Mucosa of rectum (tissue), 2 donors: Measurements from ENCODE around the gene ATF7.

Experiments
- H3K27ac ChIP-seq, 2 donors: one replicate each; pipeline ENCODE4 v1.7.0; 2013; ENCODE audit warnings: inconsistent platforms in 2 of 2, low read depth in 2 of 2, low read length in 2 of 2
- H3K27me3 ChIP-seq, 2 donors: one replicate each; pipeline ENCODE4 v1.7.0; 2013; ENCODE audit warnings: low read length in 2 of 2; ENCODE audit not compliant: control insufficient read depth in 2 of 2, insufficient read depth in 2 of 2
- H3K36me3 ChIP-seq, 2 donors: one replicate each; pipeline ENCODE4 v1.7.0; 2013; ENCODE audit warnings: low read length in 2 of 2; ENCODE audit not compliant: control insufficient read depth in 2 of 2, insufficient read depth in 2 of 2
- H3K4me1 ChIP-seq, 2 donors: one replicate each; pipeline ENCODE4 v1.7.0; 2013; ENCODE audit warnings: low read length in 2 of 2, mild to moderate bottlenecking in 1 of 2; ENCODE audit not compliant: control insufficient read depth in 2 of 2, insufficient read depth in 2 of 2
- H3K4me3 ChIP-seq, 2 donors: one replicate each; pipeline ENCODE4 v1.7.0; 2013; ENCODE audit warnings: low read length in 2 of 2
- H3K9ac ChIP-seq, 2 donors: one replicate each; pipeline ENCODE4 v1.7.0; 2013; ENCODE audit warnings: low read length in 2 of 2, low read depth in 1 of 2, mild to moderate bottlenecking in 1 of 2
- H3K9me3 ChIP-seq, 2 donors: one replicate each; pipeline ENCODE4 v1.7.0; 2013; ENCODE audit warnings: low read length in 2 of 2; ENCODE audit not compliant: control insufficient read depth in 2 of 2
- donor health status: healthy.
- donor health status: Normal muscosa, but diverticular disease.

The ATF7 gene

GRCh38 chr12:53538209-53538689 is 87.9 kb downstream of the ATF7 start:
- Histone ChIP-seq H3K27ac (peak overlapping the region; percentile 61 to 90), H3K9me3 (no peaks in the 10 kb centered on the region), H3K9ac (peak overlapping the region in 1 of 2 donors; percentile 53), H3K4me3 (no peak overlapping the region), H3K4me1 (peaks cover 9 to 12% of the 10 kb centered on the region in 2 donors), H3K27me3 (no peaks in the 10 kb centered on the region), H3K36me3 (peaks cover 39 to 49% of the 10 kb centered on the region in 2 donors)

DNA sequence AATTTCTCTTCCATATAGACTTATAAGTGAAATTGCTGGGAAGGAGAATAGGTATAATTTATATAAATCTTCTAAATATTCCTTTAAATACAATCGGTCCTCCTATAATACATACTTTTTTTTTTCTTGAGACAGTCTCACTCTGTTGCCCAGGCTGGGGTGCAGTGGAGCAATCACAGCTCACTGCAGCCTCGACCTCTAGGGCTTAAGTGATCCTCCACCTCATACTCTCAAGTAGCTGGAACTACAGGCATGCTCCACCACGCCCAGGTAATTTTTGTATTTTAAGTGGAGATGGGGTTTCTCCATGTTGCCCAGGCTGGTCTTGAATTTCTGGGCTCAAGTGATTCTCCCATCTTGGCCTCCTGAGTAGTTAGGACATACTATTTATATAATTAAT is 89.2 kb downstream of the ATF7 start:
- no peaks in the 10 kb centered on the region for H3K9me3 ChIP-seq
- no peaks in the 10 kb centered on the region for H3K27me3 ChIP-seq
- H3K4me1 ChIP-seq: peaks cover 9 to 12% of the 10 kb centered on the region in 2 donors
- H3K27ac ChIP-seq: no peak overlapping the region
- H3K4me3 ChIP-seq: no peak overlapping the region
- no peak overlapping the region for H3K9ac ChIP-seq
- H3K36me3 ChIP-seq: peaks cover 44 to 55% of the 10 kb centered on the region in 2 donors

DNA sequence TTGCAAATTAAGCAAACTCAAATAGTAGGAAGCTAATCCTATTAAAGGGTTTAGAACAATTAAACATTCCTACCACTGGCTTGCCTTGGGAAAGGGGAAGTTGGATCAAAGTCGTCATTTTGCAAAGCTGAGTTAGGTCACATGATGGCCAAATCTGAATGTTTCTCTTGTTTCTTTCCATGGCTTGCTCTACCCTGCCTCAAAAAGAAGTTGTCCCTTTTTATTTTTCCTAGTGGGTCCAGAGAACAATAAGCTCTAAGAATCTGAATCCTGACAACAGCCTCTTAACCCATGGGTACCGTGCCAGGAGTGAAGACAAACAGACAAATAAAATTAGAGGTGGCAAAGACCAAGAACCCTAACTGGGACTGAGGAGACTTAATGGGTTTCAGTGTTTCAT is 92.7 kb downstream of the ATF7 start:
- no peak overlapping the region for H3K9ac ChIP-seq
- no peaks in the 10 kb centered on the region for H3K27me3 ChIP-seq
- no peak overlapping the region for H3K27ac ChIP-seq
- H3K9me3 ChIP-seq: no peaks in the 10 kb centered on the region
- peaks cover 55 to 61% of the 10 kb centered on the region in 2 donors for H3K36me3 ChIP-seq
- H3K4me1 ChIP-seq: peaks cover under 1 to 4% of the 10 kb centered on the region in 2 donors
- no peak overlapping the region for H3K4me3 ChIP-seq

GRCh38 chr12:53532524-53533445 is 93.4 kb downstream of the ATF7 start:
- no peak overlapping the region for H3K9ac ChIP-seq
- H3K36me3 ChIP-seq: peaks cover 55 to 61% of the 10 kb centered on the region in 2 donors
- no peaks in the 10 kb centered on the region for H3K27me3 ChIP-seq
- no peaks in the 10 kb centered on the region for H3K9me3 ChIP-seq
- H3K4me3 ChIP-seq: no peak overlapping the region
- no peaks in the 10 kb centered on the region for H3K4me1 ChIP-seq
- no peak overlapping the region for H3K27ac ChIP-seq

DNA sequence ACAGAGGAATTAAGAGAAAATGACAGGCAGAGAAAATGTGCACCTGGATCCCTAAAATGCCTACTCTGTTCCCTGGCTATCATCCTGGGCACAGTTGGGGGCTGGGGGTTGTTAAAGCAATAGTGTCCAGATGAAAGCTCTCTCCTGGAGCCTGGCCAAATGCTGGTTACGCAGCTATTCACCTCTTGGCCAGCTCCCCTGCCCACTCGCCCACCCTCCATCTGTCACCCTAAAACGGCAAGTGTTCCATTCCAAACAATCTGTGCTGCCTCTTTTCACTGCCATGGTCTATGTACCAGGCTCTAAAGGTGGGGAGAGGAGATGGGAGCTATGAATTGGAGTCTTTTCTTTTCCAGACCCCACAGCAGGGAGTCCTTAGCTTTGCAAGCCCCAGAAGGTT is 94.2 kb downstream of the ATF7 start:
- Histone ChIP-seq H3K4me3 (no peak overlapping the region), H3K36me3 (peaks cover 55 to 62% of the 10 kb centered on the region in 2 donors), H3K27ac (no peak overlapping the region), H3K4me1 (no peaks in the 10 kb centered on the region), H3K9ac (no peak overlapping the region), H3K9me3 (no peaks in the 10 kb centered on the region), H3K27me3 (no peaks in the 10 kb centered on the region)

DNA sequence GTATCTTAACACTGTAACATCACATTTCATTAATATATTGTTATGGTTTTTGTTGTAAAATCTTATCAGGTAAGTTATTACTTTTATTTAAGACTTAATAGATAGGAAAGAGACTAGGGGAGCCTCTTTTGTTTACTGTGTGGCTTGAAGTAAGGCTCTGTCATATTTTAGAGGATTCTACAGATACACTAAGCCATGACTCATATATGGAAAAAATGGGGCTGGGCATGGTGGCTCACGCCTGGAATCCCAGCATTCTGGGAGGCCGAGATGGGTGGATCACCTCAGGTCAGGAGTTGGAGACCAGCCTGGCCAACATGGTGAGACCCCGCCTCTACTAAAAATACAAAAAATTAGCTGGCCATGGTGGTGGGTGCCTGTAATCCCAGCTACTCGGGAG is 95.3 kb downstream of the ATF7 start:
- Histone ChIP-seq H3K9ac (no peak overlapping the region), H3K27ac (no peak overlapping the region), H3K4me3 (no peak overlapping the region), H3K4me1 (no peaks in the 10 kb centered on the region), H3K9me3 (no peaks in the 10 kb centered on the region), H3K27me3 (no peaks in the 10 kb centered on the region), H3K36me3 (peaks cover 46 to 55% of the 10 kb centered on the region in 2 donors)

- Histone ChIP-seq H3K36me3 (peaks cover 40 to 51% of the 10 kb centered on the region in 2 donors), H3K4me1 (no peaks in the 10 kb centered on the region), H3K9me3 (no peaks in the 10 kb centered on the region), H3K27me3 (no peaks in the 10 kb centered on the region), H3K27ac (no peak overlapping the region), H3K4me3 (no peak overlapping the region), H3K9ac (no peak overlapping the region)
Measured at GRCh38 chr12:53530061-53530460, 96.1 kb downstream of the ATF7 start.

GRCh38 chr12:53524476-53524875 is 101.7 kb downstream of the ATF7 start:
- Histone ChIP-seq H3K4me1 (no peaks in the 10 kb centered on the region), H3K9me3 (no peaks in the 10 kb centered on the region), H3K9ac (no peak overlapping the region), H3K27ac (no peak overlapping the region), H3K4me3 (no peak overlapping the region), H3K27me3 (no peaks in the 10 kb centered on the region), H3K36me3 (peaks cover 36 to 57% of the 10 kb centered on the region in 2 donors)

GRCh38 chr12:53523131-53523530 is 103.1 kb downstream of the ATF7 start:
- Histone ChIP-seq H3K9me3 (no peaks in the 10 kb centered on the region), H3K27me3 (no peaks in the 10 kb centered on the region), H3K9ac (no peak overlapping the region), H3K4me1 (no peaks in the 10 kb centered on the region), H3K4me3 (no peak overlapping the region), H3K27ac (no peak overlapping the region), H3K36me3 (peaks cover 45 to 66% of the 10 kb centered on the region in 2 donors)

DNA sequence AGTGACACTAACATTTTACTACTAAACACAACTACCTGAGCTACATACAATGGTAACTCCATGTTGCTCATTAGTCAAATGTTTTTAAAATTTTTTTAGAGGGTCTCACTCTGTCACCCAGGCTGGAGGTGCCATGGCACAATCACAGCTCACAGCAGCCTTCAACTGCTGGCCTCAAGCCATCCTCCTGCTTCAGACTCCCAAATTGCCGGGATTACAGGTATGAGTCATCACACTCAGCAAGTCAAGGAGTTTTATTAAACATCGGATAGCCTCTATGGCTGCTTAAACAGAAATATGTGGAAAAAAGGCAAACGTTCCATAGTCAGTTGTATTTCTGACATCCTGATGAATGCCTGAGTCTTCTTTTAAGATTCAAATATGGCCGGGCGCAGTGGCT is 107.8 kb downstream of the ATF7 start:
- no peak overlapping the region for H3K9ac ChIP-seq
- H3K4me3 ChIP-seq: no peak overlapping the region
- no peaks in the 10 kb centered on the region for H3K9me3 ChIP-seq
- no peaks in the 10 kb centered on the region for H3K4me1 ChIP-seq
- H3K27ac ChIP-seq: no peak overlapping the region
- H3K36me3 ChIP-seq: peaks cover 78 to 87% of the 10 kb centered on the region in 2 donors
- no peaks in the 10 kb centered on the region for H3K27me3 ChIP-seq
